Measurements from ENCODE around the gene CAB39.

CAB39 gene

GRCh38 chr2:230863442-230864121, 150.9 kb downstream of the CAB39 start:
- DNase-seq (ENCODE audit: low read depth) = no peak

GRCh38 chr2:230864122-230864604, 151.5 kb downstream of the CAB39 start:
- DNase-seq (ENCODE audit: low read depth) = no peak

- peak; percentile 58 for DNase-seq (ENCODE audit: low read depth)
Measured at GRCh38 chr2:230864605-230865306, 152.1 kb downstream of the CAB39 start, which contains the start of gene ITM2C. Gene ITM2C, plus strand, starts transcription at chr2:230864942. Its CDS starts 84 bp downstream, at chr2:230865026.

- DNase-seq (ENCODE audit: low read depth) = no peak
Measured at GRCh38 chr2:230865307-230865765, 152.7 kb downstream of the CAB39 start.

GRCh38 chr2:230865766-230866755, 153.4 kb downstream of the CAB39 start:
- DNase-seq (ENCODE audit: low read depth) = no peak

- DNase-seq (ENCODE audit: low read depth) = peak; percentile 60
Measured at GRCh38 chr2:230866756-230867523, 154.3 kb downstream of the CAB39 start.

GRCh38 chr2:230868161-230868946, 155.7 kb downstream of the CAB39 start:
- no peak for DNase-seq (ENCODE audit: low read depth)

GRCh38 chr2:230868947-230869913, 156.6 kb downstream of the CAB39 start:
- no peak for DNase-seq (ENCODE audit: low read depth)

GRCh38 chr2:230869914-230870543, 157.4 kb downstream of the CAB39 start:
- no peak for DNase-seq (ENCODE audit: low read depth)
